Stimulated activated naive CD4-positive, alpha-beta T cell (primary cell): ENCODE results near the gene POLD3.
"Not testable (repeated sequence)": the region's sequence is repeated elsewhere in the genome, so short reads cannot be mapped to it uniquely, and the experiment has no call there.

Experiments used
- DNase-seq, 6 experiments: peaks; one replicate each; lab custom pipeline; 2025; lab: John Stamatoyannopoulos, UW

The POLD3 gene

DNA sequence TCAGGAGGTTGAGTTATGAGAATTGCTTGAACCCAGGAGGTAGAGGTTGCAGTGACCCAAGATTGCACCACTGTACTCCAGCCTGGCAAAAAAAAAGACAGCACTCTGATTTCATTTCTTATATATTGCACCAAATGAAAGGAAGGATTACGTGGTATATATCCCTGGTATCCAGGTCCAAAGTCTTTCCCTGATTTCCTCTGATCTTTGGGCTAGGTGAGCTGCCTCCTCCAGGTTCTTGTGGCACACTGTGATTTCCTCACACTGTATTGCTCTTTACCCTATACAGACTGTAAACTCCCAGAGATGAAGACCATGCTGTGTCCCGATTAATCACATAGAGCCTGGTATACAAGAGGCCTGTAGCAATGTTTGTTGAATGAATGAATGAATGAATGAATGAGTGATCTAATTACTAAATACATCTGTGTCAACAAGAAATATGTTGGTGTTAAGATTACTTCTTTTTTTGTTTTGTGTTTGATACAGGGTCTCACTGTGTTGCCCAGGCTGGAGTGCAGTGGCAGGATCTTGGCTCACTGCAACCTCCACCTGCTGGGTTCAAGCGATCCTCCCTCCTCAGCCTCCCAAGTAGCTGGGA lies 9.3 kb upstream of the POLD3 start:
- DNase-seq = no peak

DNA sequence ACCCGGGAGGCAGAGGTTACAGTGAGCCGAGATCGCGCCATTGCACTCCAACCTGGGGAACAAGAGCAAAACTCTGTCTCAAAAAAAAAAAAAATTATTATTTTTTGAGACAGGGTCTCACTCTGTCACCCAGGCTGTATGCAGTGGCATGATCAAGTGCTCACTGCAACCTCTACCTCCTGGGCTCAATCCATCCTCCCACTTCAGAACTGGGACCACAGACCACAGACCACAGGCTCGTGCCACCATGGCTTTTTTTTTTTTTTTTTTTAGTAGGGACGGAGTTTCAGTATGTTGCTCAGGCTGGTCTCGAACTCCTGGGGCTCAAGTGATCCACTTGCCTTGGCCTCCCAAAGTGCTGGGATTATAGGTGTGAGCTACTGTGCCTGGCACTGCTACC lies 1.9 kb upstream of the POLD3 start:
- DNase-seq = not testable (repeated sequence)

DNA sequence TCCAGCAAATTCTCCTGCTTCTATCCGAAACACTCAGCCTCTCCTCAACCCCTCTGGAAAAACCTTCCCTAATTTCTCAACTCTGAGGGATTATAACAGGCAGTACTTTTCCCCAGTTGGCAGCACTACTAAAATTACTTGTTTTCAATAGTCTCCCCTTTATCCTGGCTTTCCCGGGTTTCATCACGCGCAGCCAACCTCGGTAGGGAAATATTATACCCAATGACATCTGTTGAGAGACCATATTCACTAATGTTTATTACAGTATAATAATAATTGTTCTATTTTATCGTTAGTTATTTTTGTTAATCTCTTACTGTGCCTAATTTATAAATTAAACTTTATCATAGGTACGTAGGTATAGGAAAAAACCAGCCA lies 330 bp upstream of the POLD3 start:
- no peak for DNase-seq

DNA sequence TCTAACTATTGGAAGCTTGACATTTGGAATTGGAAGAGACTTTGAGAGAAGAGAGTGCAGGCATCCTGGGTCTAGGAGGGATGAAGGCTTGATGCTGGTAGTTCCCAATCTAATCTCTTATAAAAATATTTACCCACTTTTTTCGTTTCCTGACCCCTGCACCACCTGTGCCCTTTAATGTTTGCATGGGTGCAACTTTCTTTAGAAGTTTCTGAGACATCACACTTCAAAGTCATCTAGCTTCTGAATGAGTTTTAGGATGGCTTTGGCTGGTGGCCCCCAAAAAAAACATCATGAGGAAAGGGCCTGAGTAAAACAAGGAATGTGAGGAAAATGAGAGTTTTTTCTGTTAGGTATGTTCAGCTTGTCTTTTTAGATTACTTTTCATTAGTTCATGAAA lies 1.1 kb downstream of the POLD3 start:
- DNase-seq = no peak

DNA sequence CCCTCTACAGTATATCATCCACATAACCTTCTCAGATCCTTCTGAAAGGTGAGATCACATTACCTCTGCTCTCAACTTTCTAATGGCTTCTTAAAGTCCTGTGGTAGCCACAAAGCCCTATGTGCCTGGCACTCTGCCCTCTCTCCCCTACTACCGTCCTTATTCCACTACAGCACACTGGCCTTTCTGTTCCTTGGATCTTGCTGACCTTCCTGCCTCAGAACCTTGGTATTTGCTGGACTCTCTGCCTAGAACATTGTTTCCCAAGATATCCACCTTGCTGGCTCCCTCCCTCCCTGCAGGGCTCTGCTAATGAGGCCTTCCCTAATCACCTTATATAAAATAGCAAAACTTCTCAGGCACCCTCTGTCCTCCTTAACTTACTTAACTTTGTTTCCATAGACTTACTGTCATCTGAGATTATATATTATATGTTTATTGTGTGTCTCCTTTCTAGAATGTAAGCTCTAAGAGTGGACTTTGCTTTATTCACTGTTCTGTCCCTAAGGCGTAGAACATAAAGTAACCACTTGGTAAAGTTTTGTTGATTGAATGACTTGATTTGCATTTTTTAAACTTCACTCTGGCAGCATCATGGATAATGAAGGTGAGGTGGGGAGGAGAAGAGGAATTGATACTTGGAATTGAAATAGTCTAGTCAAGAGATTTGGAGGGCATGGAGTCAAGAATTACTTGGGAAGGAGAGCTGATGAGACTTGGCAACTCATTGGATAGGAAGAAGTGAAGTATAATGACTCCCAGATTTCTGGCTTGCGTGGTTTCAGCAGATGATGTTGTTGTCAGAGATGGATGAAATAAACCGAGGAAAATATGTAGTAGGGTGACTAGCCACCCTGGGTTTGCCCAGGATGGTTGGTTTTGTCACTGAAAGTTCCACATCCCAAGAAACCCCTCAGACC lies 10.5 kb downstream of the POLD3 start:
- no peak for DNase-seq

DNA sequence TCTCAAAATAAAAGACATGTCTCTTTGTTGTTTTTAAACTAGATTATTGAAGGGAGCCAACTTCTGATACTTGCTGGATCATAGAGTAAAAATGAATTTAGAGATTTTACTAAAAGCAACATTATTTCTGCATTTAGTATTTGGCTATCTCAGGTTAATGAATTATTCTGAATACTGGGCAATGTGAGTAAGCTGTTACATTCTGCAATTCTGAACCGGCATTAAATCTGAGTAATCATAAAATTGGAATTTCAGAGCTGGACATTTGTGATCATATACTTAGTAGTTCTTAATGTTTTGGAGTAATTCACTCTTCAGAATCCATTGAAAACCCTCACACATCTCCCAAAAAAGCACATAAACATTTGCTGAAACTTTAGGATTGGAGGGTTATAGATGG lies 11.5 kb downstream of the POLD3 start:
- DNase-seq = no peak

DNA sequence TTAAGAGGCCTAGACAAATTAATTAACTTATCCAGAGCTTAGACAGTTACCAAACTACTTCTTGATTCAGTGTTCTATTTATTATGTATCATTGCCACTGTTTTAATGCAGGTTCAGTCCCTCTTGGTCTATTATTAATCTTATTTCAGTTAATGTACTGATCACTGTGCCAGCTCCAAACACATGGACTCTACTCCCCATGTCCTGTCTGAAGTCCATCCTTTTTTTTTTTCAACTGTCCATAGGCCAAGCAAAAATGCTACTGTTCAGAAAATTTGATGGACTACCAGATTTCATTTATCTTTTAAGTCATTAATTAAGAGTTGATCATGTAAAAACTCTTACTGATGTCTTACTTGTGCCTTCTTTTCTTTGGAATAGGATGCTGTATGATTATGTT lies 11.9 kb downstream of the POLD3 start:
- no peak for DNase-seq

DNA sequence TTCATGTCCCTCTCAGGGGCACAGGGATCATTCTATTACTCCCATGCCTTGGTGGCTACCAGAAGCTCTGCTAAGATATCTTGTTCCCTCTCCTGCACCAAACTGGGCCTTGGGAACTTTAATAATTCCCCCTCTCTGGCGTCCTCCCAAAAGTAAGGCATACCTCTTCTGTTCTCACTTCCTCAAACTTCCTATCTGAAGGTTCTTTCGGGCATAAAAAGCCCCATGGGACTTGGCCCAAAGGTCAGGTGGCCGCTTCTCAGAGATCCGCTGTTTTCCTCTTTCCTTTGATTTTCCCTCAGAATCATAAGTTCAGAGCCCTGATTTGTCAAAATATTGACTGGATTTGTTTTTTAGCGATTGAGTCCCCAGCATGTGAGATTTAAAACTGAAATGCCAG lies 13.0 kb downstream of the POLD3 start:
- no peak for DNase-seq

DNA sequence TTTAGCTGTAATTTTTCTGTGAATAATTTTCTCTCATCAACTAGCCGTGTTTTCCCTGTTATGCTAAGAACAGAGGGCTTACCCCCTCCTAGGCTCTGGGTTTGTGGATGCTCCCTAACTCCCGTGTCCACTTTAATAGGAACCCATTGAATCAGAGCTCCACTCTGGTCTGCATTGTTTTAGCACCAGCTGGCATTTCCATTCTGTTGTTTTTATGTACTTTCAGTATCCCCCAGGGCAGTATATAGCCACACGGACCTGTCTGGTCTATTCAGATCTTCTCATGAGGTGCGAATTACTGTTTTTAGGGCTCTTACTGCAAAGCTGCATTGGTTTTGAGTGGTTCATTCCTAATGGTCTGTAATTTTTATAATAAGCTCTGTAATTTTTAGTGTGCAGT lies 16.0 kb downstream of the POLD3 start:
- DNase-seq = no peak

DNA sequence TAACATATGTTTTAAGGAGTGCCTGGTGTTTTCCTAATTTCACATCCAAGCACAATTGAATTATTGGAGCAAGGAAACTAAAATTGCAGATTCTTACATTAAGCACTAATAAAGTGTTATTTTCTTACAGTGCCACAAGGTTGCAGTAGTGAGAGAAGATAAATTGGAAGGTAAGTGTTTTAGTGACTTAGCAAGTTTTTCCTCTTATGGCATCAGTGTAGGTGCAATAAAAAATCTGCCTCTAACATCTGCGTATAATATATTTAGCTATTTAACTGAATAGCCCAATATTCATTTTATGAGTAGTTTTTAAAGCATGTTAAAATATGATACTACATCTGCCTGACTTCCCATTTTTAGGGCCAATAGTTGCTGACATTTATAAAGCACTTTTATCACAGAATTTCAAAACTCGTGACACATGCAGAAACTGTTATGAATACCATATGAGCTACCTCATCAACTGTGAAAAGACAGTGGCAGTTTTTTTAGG lies 19.0 kb downstream of the POLD3 start:
- no peak for DNase-seq

DNA sequence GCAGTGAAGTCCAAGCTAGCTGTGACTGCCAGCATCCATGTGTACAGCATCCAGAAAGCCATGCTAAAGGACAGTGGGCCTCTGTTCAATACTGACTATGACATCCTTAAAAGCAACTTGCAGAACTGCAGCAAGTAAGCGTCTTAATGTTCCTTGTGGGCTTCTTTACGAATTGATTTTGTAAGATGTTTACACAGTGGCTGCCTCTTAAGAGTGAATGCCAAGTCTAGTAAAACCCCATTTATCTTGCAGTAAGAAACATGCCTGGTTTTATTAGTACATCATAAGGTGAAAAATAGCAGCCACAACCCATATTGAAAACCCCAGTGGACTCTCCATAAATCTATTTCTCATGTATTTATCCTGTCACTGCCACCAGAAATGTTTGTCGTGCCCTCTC lies 20.5 kb downstream of the POLD3 start:
- no peak for DNase-seq

DNA sequence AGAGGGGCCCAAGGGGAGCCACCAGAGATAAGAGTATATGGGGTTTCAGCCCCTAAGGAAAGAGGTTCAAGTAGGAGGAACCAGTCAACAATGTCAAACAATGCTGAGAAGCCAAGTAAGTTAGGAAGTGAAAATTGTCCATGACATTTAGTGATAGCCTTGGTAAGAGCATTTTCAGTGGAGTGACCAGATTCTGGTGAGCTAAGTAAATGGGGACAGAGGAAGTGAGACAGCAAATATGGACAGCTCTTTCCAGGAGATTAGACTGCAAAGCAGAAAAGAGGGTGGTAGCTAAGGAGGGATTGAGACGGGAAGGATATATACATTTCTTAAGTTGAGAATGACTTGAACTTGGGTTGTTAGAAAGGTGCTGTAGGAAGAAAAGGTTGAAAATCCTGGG lies 22.9 kb downstream of the POLD3 start:
- DNase-seq = no peak

DNA sequence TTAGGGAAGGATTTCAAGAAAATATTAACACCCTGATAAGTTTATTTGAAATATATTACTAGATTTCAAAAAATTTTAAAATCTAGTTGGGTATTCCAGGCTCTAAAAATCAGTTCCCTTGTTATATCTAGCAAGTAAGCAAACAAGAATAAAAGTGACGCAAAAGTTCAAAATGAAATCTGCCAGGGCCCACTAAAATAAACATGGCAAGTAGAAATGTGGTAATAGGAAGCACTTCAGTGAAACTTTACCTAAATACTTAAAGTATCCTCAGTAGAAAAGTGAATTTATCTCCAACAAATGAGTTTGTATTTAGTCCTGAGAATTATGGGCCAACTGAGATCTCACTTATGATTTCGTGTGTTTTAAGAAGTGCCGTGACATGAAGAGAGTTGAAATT lies 23.6 kb downstream of the POLD3 start:
- no peak for DNase-seq

DNA sequence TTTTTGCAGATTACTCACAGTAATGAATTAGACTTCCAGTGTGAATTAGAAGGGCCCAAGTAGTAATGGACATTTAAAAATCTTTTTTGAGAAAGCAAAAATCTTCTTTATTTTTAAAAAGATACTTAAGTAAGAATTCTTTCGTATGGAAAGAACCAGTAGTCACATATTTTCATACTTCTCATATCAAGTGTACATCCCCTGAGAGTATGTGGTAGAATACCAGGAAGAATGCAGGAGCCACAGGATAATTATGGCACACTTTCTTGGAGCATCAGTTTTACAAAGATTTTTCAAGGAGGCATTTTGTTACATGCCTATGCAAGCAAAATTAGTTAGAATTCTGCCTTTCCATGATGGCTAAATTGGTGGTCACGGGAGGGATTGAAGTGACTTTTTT lies 28.1 kb downstream of the POLD3 start:
- no peak for DNase-seq

DNA sequence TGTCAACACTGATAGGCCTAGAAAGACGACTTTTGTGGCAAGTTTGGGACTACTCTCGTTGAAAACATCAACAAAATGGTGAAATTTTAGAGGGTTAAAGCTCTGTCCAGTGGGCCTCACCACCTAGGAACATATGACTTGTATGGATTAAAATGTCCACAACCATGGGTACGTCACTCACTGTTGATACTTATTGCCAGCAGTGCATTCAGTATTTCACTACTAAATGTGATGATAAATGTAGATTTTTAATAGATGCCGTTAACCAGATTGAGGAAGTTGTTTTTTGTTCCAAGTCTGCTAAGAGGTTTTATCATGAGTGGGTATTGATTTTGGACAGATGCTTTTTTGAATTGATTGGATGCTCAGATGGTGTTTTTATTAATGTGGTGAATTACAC lies 33.7 kb downstream of the POLD3 start:
- DNase-seq = no peak

DNA sequence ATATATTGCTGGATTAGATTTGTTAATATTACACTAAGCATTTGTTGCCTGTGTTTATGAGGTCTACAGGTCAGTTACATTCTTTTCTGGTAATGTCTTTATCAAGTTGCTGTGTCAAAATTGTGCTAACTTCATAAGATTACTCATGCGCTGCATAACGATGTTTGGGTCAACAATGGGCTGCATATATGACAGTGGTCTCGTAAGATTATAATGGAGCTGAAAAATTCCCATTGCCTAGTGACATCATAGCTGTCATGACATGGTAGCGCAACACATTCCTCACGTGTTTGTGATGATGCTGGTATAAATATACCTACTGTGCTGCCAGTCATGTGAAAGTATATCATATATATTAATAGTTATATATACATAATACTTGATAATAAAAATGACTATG lies 34.2 kb downstream of the POLD3 start:
- no peak for DNase-seq

DNA sequence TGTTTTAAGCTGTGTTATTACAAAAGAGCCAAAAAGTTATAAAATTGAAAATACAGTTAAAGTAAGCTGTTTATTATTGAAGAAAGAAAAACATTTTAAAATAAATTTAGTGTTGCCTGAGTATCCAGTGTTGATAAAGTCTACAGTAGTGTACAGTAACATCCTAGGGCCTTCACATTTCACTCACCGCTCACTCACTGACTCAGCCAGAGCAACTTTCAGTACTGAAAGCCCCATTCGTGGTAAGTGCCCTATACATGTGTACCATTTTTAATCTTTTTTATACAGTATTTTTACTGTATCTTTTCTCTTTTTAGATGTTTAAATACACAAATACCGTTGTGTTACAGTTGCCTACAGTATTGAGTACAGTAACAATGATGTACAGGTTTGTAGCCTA lies 35.0 kb downstream of the POLD3 start:
- DNase-seq = no peak

DNA sequence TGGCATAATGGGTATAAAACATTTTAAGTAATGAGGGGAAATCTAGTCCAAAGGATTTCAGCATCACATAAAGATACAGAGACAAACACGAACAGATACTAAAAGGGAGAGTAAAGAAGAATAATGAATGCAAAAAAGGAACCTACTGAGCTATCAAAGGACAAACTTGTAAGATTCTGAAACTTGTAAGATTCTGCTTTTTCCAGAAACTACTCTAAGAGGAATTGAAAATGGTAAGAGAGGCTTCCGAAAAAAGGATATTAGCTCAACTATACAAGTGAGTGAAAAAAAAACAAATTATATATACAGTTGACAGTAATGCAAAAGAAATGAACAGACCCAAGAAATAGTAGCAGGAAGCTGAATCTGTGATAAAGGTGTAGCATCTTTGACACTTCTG lies 37.7 kb downstream of the POLD3 start:
- DNase-seq = no peak

DNA sequence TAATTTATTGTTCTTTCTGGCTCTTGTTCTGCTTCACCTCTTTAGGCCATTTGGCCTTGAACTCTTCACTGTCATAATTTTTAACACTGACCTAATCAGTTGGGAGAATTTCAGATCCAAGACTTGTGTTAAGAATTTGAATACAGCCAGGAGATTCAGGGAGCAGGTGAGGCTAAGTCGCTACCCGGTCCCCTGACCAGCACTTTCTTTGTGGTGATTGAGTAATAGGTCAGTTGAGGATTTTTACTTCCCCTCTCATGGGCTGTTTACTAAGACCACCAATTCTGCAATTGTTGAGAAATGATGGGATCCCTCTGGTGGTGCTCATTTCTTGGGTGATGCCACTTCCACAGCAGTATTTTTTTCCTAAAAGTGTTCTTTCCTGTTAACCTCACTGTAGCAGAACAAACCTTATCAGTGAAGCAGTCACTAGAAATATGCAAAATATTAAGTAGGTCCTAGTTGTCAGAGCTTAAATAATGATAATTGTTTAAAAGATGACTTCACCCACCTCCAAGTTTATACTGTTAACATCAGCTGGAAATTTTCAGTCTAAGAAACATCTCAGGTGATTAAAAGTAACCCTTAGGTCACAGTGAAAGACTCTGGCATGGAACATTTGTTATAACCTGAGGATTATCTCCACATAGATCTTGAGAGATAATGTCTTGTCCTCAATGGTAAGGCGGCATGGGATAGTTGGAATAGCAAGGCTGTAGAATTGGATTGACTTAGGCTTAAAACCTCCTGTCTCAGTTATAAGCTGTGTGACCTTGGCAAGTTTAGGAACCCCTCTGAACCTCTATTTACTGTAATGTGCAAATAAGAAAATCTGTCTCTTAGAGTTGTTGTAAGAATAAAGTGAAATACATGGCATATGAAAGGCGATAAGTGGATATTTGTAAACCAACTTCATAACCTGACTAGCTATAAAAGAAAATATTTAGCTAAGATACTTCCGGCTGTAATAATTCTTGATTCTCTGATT lies 41.3 kb downstream of the POLD3 start:
- no peak for DNase-seq

DNA sequence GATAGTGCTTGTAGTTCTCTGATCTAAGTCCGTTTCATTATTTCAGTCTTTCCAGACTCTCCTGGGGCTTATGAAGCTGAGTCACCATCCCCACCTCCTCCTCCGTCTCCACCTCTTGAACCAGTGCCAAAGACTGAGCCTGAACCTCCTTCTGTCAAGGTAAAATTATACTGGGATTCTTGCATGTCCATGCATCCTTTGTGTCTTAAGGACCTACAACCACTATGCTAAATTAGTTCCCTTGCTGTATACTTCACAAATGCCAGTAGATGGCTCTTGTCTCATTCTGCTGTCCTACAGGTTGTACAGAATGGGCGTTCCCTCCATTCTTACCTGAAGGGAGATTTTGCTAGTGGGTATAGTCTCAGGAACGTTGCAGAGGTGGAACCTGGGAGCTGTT lies 42.2 kb downstream of the POLD3 start:
- no peak for DNase-seq

DNA sequence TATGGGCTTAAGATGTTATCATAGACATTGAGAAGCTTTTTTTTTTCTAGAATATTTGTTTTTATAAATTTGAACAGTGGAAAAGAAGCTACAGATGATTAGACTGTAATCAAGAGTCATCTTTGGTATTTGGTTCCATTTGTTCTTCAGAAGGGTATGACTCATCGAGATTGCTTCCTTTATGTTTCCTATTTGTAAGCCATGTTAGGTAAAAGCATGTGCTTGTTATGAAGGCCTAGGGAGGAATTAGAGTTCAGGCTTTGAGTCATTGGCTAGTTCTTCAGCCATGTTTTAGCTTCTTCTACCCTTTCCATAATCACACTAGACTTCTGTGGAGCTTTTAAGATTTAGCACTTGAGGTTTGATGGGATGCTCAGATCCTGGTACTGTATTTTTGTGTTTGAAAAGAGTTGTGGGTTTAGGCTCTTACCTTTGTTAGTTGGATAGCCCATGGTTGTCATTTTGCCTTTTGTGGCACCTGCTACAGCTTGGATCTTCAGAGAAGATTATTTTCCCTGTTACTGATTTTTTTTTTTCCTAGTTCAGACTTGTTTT lies 44.3 kb downstream of the POLD3 start:
- DNase-seq = no peak

DNA sequence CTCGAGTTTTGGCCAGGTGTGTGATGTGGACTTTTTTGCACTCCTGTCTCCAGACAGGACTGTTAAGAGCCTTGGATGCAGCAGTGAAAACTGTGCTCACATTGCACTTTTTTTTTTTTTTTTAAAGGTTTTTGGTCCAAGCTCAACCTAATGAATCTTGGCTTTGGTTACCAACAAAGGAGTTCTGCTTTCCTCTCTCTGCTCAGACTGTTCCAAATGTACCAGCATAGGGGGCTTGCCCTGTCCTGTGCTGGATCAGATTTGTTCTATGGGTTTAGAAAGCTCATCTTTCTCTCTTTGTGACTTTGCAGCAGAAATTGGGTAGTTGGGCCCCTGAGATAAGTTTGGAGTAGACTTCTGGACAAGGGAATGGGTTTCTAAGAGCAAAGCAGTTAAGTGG lies 45.3 kb downstream of the POLD3 start:
- DNase-seq = no peak
